ENCODE results near the gene ZNF444.
"Not testable (repeated sequence)": the region's sequence is repeated elsewhere in the genome, so short reads cannot be mapped to it uniquely, and the experiment has no call there.

The ZNF444 gene

GRCh38 chr19:56097776-56098175 lies 43.3 kb upstream of the ZNF444 start:
- TF ChIP-seq CTCF (conservative IDR thresholded peaks at IDR 0.05; ENCODE audit: control insufficient read depth, insufficient read depth, low read depth, low read length), result no peak
- DNase-seq (ENCODE audit: low read depth), result no peak
- no peak overlapping the region for H3K4me3 ChIP-seq (ENCODE audit: control insufficient read depth, low read depth, low read length)

GRCh38 chr19:56098237-56098636 lies 42.9 kb upstream of the ZNF444 start:
- H3K4me3 ChIP-seq (ENCODE audit: control insufficient read depth, low read depth, low read length); DNase-seq (ENCODE audit: low read depth): not testable (repeated sequence)

GRCh38 chr19:56098731-56099568 lies 42.1 kb upstream of the ZNF444 start:
- DNase-seq (ENCODE audit: low read depth), result no peak
- TF ChIP-seq CTCF (conservative IDR thresholded peaks at IDR 0.05; ENCODE audit: control insufficient read depth, insufficient read depth, low read depth, low read length), result no peak
- H3K4me3 ChIP-seq (ENCODE audit: control insufficient read depth, low read depth, low read length), result no peak overlapping the region

DNA sequence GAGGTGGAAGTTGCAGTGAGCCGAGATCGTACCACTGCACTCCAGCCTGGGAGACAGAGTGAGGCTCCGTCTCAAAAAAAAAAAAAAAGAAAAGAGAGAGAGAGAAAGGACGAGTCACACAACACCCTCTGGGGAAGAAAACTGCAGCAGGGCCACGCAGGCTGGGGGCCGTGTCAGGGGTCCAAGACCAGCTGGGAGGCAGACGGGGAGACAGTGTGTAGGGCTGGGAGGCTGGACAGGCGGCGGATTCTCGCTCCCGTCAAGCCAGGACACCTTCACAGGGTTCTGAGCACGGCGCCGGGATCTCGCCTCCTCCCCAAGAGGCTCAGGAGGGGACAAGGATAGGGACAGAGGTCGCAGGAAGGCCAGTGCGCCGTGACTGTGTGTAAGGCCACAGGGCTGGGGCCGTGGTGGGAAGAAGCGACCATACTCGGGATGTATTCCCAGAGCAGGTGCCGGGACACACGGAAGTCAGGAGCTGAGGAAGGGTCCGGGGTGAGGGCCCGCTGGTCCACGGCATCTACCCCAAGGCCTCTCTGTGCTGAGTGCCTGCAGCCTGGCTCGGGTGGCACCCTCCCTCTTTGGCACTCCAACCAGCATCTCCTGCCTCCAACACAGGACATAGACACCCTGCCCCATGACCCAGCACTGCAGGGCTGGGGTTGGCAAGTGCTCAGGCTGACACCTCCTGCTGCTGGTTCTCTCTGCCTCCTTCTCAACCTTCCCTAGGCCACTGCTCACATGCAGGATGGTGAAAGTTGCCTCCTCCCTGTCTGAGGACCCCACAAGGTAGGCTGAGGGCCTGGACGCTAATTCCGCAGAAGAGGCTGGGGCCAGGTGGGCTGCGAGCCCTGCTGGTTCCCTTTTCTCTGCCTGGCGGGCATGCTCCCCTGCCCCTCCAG lies 41.2 kb upstream of the ZNF444 start:
- H3K4me3 ChIP-seq (ENCODE audit: control insufficient read depth, low read depth, low read length), result no peak overlapping the region
- no peak for DNase-seq (ENCODE audit: low read depth)
- TF ChIP-seq CTCF (conservative IDR thresholded peaks at IDR 0.05; ENCODE audit: control insufficient read depth, insufficient read depth, low read depth, low read length), result no peak

- TF ChIP-seq CTCF (conservative IDR thresholded peaks at IDR 0.05; ENCODE audit: control insufficient read depth, insufficient read depth, low read depth, low read length), result no peak
- no peak overlapping the region for H3K4me3 ChIP-seq (ENCODE audit: control insufficient read depth, low read depth, low read length)
- no peak for DNase-seq (ENCODE audit: low read depth)
Measured at GRCh38 chr19:56101095-56101494, 40.0 kb upstream of the ZNF444 start.

DNA sequence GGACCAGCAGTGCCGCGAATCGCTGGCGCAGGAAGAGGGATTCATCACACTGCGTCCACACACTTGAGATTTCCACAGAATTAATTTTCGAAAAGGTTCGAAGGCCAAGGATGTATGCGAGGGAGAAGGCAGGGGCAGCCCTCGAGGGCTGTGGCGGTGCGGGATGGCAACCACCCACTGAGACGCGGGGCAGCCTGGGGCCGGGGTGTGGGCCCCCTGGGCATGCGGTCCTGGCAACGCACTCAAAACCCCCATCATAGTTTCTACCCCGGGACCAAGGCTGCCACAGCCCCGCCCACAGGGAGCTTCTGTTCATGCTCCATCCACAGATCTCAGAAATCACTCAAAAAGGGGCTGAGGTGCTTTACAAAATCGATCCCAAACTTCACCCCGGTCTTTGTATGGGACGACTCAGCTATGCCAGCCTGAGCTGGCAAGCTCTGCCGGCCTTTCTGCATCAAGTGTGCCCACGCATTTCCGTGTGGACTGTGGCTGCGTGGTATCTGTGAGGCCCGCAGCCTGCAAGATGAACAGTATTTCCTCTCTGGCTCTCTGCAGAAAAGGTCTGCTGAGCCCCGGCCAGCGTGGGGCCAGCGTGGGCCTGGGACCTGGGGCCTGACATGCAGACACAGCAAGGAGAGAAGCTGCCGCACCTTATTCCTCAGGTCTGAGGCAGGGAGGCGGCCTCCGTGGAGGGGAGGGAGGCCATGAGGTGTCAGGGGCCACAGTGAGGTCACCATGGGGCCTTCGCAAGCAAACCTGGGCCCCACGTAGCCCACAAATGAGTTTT lies 39.1 kb upstream of the ZNF444 start:
- no peak for DNase-seq (ENCODE audit: low read depth)
- H3K4me3 ChIP-seq (ENCODE audit: control insufficient read depth, low read depth, low read length), result no peak overlapping the region
- no peak for TF ChIP-seq CTCF (conservative IDR thresholded peaks at IDR 0.05; ENCODE audit: control insufficient read depth, insufficient read depth, low read depth, low read length)
